BJ (cell line): ENCODE measurements around the gene SFRP5. TPM values are rescaled to one million over a fixed set of nuclear protein-coding genes. Genes with fewer than 3 reads are reported as not detected.

ENCODE experiments used
- CTCF ChIA-PET: fragments of 350-600 bp; formaldehyde crosslinking; extraction: SDS; loops from one replicate; lab custom pipeline; 2021; ENCODE audit warnings: antibody characterized with exemption, inconsistent platforms; lab: Yijun Ruan, JAX
- POLR2A ChIA-PET: fragments of 300-600 bp; sonication (Branson Sonifier 250); formaldehyde crosslinking; extraction: SDS; loops from one replicate; lab custom pipeline; 2021; ENCODE audit warnings: antibody characterized with exemption; lab: Charles Lee
- DNase-seq: peaks from one replicate; pipeline ENCODE4 v3.0.0-alpha.2; 2011; ENCODE audit warnings: low read depth
- H3K27me3 ChIP-seq: 2 replicates; pipeline ENCODE4 v1.6.0; 2011; ENCODE audit warnings: low read length; ENCODE audit not compliant: control insufficient read depth, insufficient read depth
- H3K36me3 ChIP-seq: 2 replicates; pipeline ENCODE4 v1.5.1; 2011; ENCODE audit warnings: low read length; ENCODE audit not compliant: control insufficient read depth, insufficient read depth
- H3K4me3 ChIP-seq: 2 replicates; pipeline ENCODE4 v1.5.1; 2011; ENCODE audit warnings: low read depth, mild to moderate bottlenecking, control low read depth, low read length
- polyA plus RNA-seq: library from polyadenylated mRNA; depleted of rRNA; stranded (reverse); fragments of >200 nt; gene quantifications from 2 replicates; pipeline ENCODE4 v1.2.3, GENCODE V29; 2011
- TF ChIP-seq, protein P1 (sequence below): IDR thresholded peaks from 2 replicates; pipeline ENCODE4 v1.5.1; 2011; ENCODE audit warnings: low read depth, mild to moderate bottlenecking, control low read depth, inconsistent platforms, low read length, moderate library complexity; ENCODE audit not compliant: insufficient read depth

The SFRP5 gene
- polyA plus RNA-seq, 1 experiment: not detected

DNA sequence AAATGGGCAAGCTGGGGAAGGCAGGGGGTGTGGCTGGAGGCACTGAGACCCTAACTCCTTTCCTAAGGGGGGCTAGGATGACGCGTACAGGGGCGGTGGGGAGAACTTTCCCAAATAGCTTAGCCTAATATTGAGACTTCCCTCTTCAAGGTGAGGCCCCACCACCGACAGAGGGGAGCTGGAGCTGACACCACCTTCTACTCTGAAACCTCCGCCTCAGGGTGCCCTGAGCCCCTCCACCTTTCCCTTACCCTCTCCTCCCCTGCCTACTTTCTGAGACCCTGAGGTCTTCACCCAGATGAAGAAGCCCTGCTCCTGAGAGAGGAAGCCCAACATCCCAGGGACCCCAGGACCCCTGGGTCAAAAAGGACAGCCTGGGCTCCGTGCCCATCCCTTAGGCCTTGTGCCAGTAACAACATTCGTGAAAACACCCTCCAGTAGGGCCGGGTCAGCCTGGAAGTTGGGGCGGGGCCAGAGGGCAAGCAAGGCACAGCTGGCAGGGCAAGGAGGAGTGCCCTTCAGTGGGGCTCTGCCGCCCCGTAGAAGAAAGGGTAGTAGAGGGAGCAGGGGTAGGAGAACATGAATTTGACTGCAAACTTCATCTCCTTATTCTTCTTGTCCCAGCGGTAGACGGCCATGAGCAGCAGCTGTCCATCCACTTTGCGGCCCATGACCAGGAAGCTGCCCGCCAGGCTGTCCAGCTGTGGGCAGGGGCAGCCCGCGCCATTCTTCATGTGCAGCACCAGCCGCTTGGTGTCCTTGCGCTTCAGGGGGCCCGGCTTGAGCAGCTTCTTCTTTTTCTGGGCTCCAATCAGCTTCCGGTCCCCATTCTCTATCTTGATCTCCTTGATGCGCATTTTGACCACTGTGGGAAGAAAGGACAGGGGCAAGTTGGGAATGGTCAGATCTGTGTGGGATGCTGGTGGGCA is 4.5 kb downstream of the SFRP5 start:
- TF ChIP-seq, protein P1, sequence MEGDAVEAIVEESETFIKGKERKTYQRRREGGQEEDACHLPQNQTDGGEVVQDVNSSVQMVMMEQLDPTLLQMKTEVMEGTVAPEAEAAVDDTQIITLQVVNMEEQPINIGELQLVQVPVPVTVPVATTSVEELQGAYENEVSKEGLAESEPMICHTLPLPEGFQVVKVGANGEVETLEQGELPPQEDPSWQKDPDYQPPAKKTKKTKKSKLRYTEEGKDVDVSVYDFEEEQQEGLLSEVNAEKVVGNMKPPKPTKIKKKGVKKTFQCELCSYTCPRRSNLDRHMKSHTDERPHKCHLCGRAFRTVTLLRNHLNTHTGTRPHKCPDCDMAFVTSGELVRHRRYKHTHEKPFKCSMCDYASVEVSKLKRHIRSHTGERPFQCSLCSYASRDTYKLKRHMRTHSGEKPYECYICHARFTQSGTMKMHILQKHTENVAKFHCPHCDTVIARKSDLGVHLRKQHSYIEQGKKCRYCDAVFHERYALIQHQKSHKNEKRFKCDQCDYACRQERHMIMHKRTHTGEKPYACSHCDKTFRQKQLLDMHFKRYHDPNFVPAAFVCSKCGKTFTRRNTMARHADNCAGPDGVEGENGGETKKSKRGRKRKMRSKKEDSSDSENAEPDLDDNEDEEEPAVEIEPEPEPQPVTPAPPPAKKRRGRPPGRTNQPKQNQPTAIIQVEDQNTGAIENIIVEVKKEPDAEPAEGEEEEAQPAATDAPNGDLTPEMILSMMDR: no peak
- POLR2A ChIA-PET: no interaction called here
- Histone ChIP-seq H3K4me3 (no peak overlapping the region), H3K36me3 (peaks cover 3% of the 10 kb centered on the region; the same call in 1 of the 2 replicates), H3K27me3 (peaks cover 14% of the 10 kb centered on the region)
- DNase-seq: no peak
- CTCF ChIA-PET: interaction anchor here (1.2 to 2.4 kb wide), 4 partner anchors 7 to 25 kb away, joined by 3 to 9 read pairs (median 4); no protein-coding TSS in a partner anchor

DNA sequence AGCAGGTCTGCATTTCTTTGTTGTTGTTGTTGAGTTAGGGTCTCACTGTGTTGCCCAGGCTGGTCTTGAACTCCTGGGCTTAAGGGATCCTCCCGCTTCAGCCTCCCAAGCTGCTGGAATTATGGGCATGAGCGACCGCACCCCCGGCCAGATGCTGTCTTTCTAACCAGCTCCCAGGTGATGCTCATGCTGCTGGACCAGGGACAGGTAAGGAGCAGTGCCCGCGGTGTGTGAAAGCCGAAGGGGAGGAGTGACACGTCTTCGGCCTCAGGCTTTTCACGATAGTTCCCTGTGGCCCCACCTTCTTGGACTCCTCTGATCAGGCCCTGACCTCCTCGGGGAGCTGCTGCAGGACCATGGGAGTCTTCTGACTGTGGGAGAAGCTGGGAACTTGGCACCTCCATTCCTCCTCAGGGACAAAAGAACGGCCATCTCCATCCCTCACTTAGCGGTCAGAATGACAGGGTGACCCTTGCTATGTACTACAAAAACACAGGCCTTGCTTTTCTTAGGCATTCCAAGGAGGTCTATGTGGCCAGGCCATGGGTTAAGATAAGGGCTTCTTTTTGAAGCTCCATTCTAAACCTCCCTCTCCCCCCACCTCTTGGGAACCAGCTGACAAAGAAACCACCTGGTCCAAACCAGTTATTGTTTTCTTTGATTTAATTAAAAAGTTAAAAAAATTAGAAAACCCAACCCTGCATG is 5.5 kb downstream of the SFRP5 start:
- no peak for DNase-seq
- ChIA-PET POLR2A (interaction anchor here (0.6 kb wide), 1 partner anchor 266 kb away, joined by 3 read pairs; no protein-coding TSS in a partner anchor), CTCF (interaction anchor here (1.2 to 2.4 kb wide), 2 partner anchors 24 to 26 kb away, joined by 3 to 9 read pairs; no protein-coding TSS in a partner anchor)
- Histone ChIP-seq H3K4me3 (no peak overlapping the region), H3K36me3 (peaks cover 4% of the 10 kb centered on the region; the same call in 1 of the 2 replicates), H3K27me3 (peaks cover 11% of the 10 kb centered on the region)
- TF ChIP-seq, protein P1: no peak

DNA sequence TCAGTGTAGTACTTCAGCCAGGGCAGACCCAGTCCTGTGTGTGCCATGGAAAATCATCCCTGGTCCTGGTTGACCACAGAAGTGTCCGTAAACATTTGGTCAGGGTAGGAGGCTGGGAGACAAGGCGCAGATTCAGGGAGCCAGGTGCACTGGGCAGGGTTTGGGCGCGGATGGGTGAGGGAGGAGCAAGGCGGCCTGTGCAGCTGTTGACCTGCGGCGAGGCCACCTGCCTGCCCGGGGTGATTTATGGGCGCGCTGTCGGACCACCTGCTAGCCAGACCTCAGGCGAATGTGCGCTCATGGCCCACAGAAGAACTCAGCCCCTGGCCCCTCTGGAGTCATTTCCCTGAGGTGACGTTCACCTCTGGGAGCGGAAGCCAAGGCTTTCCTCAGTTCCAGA is 6.6 kb downstream of the SFRP5 start:
- DNase-seq: no peak
- CTCF ChIA-PET: interaction anchor here (1.4 to 2.0 kb wide), 2 partner anchors 10 to 104 kb away, joined by 3 to 5 read pairs; no protein-coding TSS in a partner anchor

DNA sequence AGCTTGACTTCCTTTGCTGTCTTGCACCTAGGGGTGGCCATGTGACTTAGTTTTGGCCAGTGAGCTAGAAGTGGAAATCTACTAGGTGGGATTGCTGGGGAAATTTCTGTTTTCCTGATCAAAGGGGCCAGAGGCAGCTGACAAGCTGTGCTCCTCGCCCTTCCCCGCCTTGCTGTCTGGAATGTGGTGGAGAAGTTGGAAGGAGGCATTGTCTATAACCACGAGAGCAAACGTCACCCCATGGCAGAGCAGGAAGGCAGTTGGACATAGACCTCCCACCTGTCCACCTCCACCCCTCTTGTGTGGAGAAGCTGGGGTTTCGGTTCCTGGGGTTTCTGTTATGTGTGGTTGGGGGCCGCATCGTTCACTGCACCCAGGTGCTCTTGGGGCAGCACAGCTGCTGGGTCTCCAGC is 7.3 kb downstream of the SFRP5 start:
- no peak for DNase-seq
- peaks cover 13% of the 10 kb centered on the region for H3K36me3 ChIP-seq
- ChIA-PET CTCF (interaction anchor here (1.4 to 3.4 kb wide), 3 partner anchors 10 to 277 kb away, joined by 3 to 12 read pairs (median 5); no protein-coding TSS in a partner anchor), POLR2A (no interaction called here)
- H3K27me3 ChIP-seq: no peaks in the 10 kb centered on the region; the same call in none of the 2 replicates
- H3K4me3 ChIP-seq: no peak overlapping the region
- TF ChIP-seq, protein P1: no peak

More for the DNA sequence above, 6.6 kb downstream of the SFRP5 start:
- TF ChIP-seq, protein P1: no peak
- Histone ChIP-seq H3K36me3 (peaks cover 8% of the 10 kb centered on the region), H3K4me3 (no peak overlapping the region), H3K27me3 (peaks cover under 1% of the 10 kb centered on the region)
- POLR2A ChIA-PET: no interaction called here

DNA sequence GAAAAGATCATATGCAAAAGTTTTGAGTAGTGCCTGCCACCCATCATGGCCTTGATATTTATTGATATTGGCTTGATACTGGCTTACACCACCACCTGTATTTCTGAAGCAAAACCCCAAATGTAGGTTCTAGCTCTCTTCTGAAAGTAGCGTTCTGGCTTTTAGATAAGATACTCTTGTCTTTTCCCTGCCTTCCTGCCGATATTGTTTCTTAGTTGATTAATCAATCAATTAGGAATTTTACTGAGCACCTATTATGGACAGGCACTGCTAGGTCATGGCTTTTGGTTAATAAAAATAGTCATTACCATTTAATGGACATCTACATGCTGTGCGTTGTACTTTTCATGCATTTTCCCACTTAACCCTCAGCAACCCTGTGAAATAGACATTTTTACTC is 7.9 kb downstream of the SFRP5 start:
- TF ChIP-seq, protein P1: no peak
- no peak for DNase-seq
- POLR2A ChIA-PET: no interaction called here
- CTCF ChIA-PET: interaction anchor here (1.4 to 3.4 kb wide), 4 partner anchors 8 to 277 kb away, joined by 3 to 12 read pairs (median 6); no protein-coding TSS in a partner anchor
- H3K27me3 ChIP-seq: no peaks in the 10 kb centered on the region; the same call in 1 of the 2 replicates
- no peak overlapping the region for H3K4me3 ChIP-seq
- H3K36me3 ChIP-seq: peaks cover 17% of the 10 kb centered on the region
